SK-N-SH treated with all-trans-retinoic acid at 6 μM for 48 hours (cell line): ENCODE results near the gene ANKS1A.

Experiments used
- PATZ1 ChIP-seq: fragments of 250-450 bp; sonication (Bioruptor Pico); IDR thresholded peaks from 2 replicates; pipeline ENCODE4 v1.8.0; 2020; ENCODE audit warnings: mild to moderate bottlenecking, moderate library complexity, borderline replicate concordance
- TF ChIP-seq, protein P1 (sequence below): fragments of 250-450 bp; sonication (Bioruptor Pico); IDR thresholded peaks from 2 replicates; pipeline ENCODE4 v1.5.0; 2020; ENCODE audit warnings: mild to moderate bottlenecking, moderate library complexity

- TF ChIP-seq PATZ1 (CRISPR knock-in tag) = no peak
- TF ChIP-seq, protein P1, sequence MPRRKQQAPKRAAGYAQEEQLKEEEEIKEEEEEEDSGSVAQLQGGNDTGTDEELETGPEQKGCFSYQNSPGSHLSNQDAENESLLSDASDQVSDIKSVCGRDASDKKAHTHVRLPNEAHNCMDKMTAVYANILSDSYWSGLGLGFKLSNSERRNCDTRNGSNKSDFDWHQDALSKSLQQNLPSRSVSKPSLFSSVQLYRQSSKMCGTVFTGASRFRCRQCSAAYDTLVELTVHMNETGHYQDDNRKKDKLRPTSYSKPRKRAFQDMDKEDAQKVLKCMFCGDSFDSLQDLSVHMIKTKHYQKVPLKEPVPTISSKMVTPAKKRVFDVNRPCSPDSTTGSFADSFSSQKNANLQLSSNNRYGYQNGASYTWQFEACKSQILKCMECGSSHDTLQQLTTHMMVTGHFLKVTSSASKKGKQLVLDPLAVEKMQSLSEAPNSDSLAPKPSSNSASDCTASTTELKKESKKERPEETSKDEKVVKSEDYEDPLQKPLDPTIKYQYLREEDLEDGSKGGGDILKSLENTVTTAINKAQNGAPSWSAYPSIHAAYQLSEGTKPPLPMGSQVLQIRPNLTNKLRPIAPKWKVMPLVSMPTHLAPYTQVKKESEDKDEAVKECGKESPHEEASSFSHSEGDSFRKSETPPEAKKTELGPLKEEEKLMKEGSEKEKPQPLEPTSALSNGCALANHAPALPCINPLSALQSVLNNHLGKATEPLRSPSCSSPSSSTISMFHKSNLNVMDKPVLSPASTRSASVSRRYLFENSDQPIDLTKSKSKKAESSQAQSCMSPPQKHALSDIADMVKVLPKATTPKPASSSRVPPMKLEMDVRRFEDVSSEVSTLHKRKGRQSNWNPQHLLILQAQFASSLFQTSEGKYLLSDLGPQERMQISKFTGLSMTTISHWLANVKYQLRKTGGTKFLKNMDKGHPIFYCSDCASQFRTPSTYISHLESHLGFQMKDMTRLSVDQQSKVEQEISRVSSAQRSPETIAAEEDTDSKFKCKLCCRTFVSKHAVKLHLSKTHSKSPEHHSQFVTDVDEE (CRISPR knock-in tag) = no peak
Observed at GRCh38 chr6:34970957-34971356, 81.9 kb downstream of the ANKS1A start.
